ENCODE measurements around the gene PABPN1L.

DNA sequence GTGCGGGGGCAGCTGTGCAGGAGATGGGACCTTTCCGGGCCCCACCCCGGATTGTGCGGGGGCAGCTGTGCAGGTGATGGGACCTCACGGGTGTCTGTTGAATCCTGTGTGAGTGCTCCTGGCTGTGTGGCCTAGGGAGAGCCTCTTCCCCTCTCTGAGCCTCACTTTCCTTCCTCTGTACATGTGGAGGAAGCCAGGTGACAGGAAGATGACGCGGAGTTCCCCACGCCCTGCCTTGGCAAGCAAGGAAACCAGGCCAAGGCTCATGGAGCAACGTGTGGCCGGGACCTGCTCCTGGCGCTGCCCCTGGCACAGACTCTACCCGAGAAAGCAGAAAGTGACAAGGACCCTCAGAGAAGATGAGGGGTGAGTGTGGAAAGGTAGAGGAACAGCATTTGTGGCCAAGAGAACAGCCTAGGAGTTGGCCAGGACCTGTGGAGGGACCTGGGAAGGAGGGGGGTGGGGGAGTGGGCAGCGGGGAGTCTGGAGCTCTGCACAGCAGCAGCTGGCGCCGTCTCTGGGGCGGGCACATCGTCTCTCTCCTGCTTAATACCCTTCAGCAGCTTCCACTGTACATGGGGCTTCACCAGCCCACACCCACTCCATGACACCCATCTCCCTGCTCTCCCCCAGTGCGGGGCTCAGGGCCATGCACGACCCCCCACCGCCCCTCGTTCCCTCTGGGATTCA, 38.4 kb upstream of the PABPN1L start:
- TF ChIP-seq POLR2A (IDR thresholded peaks at IDR 0.05), result no peak
- TF ChIP-seq, protein P1, sequence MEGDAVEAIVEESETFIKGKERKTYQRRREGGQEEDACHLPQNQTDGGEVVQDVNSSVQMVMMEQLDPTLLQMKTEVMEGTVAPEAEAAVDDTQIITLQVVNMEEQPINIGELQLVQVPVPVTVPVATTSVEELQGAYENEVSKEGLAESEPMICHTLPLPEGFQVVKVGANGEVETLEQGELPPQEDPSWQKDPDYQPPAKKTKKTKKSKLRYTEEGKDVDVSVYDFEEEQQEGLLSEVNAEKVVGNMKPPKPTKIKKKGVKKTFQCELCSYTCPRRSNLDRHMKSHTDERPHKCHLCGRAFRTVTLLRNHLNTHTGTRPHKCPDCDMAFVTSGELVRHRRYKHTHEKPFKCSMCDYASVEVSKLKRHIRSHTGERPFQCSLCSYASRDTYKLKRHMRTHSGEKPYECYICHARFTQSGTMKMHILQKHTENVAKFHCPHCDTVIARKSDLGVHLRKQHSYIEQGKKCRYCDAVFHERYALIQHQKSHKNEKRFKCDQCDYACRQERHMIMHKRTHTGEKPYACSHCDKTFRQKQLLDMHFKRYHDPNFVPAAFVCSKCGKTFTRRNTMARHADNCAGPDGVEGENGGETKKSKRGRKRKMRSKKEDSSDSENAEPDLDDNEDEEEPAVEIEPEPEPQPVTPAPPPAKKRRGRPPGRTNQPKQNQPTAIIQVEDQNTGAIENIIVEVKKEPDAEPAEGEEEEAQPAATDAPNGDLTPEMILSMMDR (IDR thresholded peaks at IDR 0.05), result no peak
